Measurements from ENCODE around the gene CXXC5. TPM values are rescaled to one million over a fixed set of nuclear protein-coding genes. Genes with fewer than 3 reads are reported as not detected.

The CXXC5 gene
- total and polyA plus RNA-seq, 2 experiments from 2014 or later: 90.9 to 106 TPM

DNA sequence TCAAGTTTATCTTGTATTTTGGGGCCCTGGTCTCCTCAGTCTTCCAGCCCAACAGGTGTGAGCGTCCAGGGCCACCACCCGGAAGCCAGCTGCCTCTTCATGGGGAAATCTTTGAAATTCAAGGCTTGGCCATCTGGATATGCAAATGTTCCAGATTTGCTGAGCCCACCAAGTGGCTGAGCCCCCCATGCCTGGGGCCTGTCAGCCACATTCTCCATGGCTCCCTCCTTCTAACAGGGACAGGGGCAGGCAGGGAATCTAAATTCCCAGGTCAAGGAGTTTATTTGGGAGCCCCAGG lies 14.2 kb upstream of the CXXC5 start:
- Histone ChIP-seq H3K27me3 (no peaks in the 10 kb centered on the region), H3K4me2 (no peak overlapping the region), H2AFZ (no peak overlapping the region), H3K79me2 (peaks cover 13% of the 10 kb centered on the region), H3K4me3 (no peak overlapping the region), H3K36me3 (replicated peaks; ENCODE audit: insufficient read depth, low read depth) (no peaks in the 10 kb centered on the region), H3K27ac (no peak overlapping the region), H3K9me2 (replicated peaks; ENCODE audit: insufficient read depth) (no peaks in the 10 kb centered on the region), H3K4me1 (ENCODE audit: insufficient read depth) (peaks cover 30% of the 10 kb centered on the region), H4K20me1 (ENCODE audit: insufficient read depth, poor library complexity, severe bottlenecking) (no peaks in the 10 kb centered on the region), H3K9me3 (ENCODE audit: low read depth) (no peaks in the 10 kb centered on the region)
- no peak for DNase-seq (ENCODE audit: low spot score)
- TF ChIP-seq EZH2phosphoT487 (IDR thresholded peaks at IDR 0.05; ENCODE audit: low read depth, severe bottlenecking, unreplicated experiment) (no peak), EZH2 (IDR thresholded peaks at IDR 0.05; ENCODE audit: borderline replicate concordance) (no peak)
- TF ChIP-seq, protein P1, sequence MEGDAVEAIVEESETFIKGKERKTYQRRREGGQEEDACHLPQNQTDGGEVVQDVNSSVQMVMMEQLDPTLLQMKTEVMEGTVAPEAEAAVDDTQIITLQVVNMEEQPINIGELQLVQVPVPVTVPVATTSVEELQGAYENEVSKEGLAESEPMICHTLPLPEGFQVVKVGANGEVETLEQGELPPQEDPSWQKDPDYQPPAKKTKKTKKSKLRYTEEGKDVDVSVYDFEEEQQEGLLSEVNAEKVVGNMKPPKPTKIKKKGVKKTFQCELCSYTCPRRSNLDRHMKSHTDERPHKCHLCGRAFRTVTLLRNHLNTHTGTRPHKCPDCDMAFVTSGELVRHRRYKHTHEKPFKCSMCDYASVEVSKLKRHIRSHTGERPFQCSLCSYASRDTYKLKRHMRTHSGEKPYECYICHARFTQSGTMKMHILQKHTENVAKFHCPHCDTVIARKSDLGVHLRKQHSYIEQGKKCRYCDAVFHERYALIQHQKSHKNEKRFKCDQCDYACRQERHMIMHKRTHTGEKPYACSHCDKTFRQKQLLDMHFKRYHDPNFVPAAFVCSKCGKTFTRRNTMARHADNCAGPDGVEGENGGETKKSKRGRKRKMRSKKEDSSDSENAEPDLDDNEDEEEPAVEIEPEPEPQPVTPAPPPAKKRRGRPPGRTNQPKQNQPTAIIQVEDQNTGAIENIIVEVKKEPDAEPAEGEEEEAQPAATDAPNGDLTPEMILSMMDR (IDR thresholded peaks at IDR 0.05; ENCODE audit: poor library complexity): no peak
- WGBS (ENCODE audit: low lambda C conversion rate, missing lambda C conversion rate): 75% methylated on average over 2 of the region's 2 CpGs

DNA sequence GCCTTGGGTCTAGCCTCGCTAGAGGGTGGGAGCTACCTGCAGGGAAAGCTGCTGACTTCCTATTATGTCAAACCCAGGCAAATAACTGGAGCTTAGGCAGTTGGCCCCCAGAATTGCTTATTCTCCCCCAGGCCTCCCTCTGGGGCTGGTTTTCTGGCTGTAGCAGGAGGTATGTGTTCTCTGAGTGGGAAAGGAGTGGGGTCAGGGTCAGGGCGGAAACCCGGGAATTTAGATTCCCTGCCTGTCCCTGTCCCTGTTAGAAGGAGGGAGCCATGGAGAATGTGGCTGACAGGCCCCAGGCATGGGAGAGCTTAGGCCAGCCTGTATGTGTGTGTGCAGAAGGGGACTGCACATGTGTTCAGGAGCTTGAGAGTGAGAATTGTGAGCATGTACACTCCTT lies 13.6 kb upstream of the CXXC5 start:
- H3K4me1 ChIP-seq (ENCODE audit: insufficient read depth): peaks cover 34% of the 10 kb centered on the region
- 85% methylated on average over 3 of the region's 3 CpGs for WGBS (ENCODE audit: low lambda C conversion rate, missing lambda C conversion rate)
- H3K9me3 ChIP-seq (ENCODE audit: low read depth): no peaks in the 10 kb centered on the region
- H3K27me3 ChIP-seq: no peaks in the 10 kb centered on the region
- no peak for TF ChIP-seq EZH2phosphoT487 (IDR thresholded peaks at IDR 0.05; ENCODE audit: low read depth, severe bottlenecking, unreplicated experiment)
- TF ChIP-seq, protein P1 (IDR thresholded peaks at IDR 0.05; ENCODE audit: poor library complexity): no peak
- no peak for TF ChIP-seq EZH2 (IDR thresholded peaks at IDR 0.05; ENCODE audit: borderline replicate concordance)
- H3K4me2 ChIP-seq: no peak overlapping the region
- H4K20me1 ChIP-seq (ENCODE audit: insufficient read depth, poor library complexity, severe bottlenecking): no peaks in the 10 kb centered on the region
- no peak for DNase-seq (ENCODE audit: low spot score)
- H3K79me2 ChIP-seq: peaks cover 13% of the 10 kb centered on the region
- H2AFZ ChIP-seq: no peak overlapping the region
- no peaks in the 10 kb centered on the region for H3K9me2 ChIP-seq (replicated peaks; ENCODE audit: insufficient read depth)
- no peak overlapping the region for H3K27ac ChIP-seq
- no peaks in the 10 kb centered on the region for H3K36me3 ChIP-seq (replicated peaks; ENCODE audit: insufficient read depth, low read depth)
- no peak overlapping the region for H3K4me3 ChIP-seq

- Histone ChIP-seq H3K27me3 (no peaks in the 10 kb centered on the region), H2AFZ (no peak overlapping the region), H3K27ac (no peak overlapping the region), H3K36me3 (replicated peaks; ENCODE audit: insufficient read depth, low read depth) (no peaks in the 10 kb centered on the region), H3K79me2 (peaks cover 13% of the 10 kb centered on the region), H3K4me3 (no peak overlapping the region), H3K4me1 (ENCODE audit: insufficient read depth) (peaks cover 34% of the 10 kb centered on the region), H3K9me3 (ENCODE audit: low read depth) (no peaks in the 10 kb centered on the region), H3K4me2 (no peak overlapping the region), H3K9me2 (replicated peaks; ENCODE audit: insufficient read depth) (no peaks in the 10 kb centered on the region), H4K20me1 (ENCODE audit: insufficient read depth, poor library complexity, severe bottlenecking) (no peaks in the 10 kb centered on the region)
- WGBS (ENCODE audit: low lambda C conversion rate, missing lambda C conversion rate): 45% methylated on average over 1 of the region's 1 CpG
- DNase-seq (ENCODE audit: low spot score): no peak
- TF ChIP-seq EZH2phosphoT487 (IDR thresholded peaks at IDR 0.05; ENCODE audit: low read depth, severe bottlenecking, unreplicated experiment): no peak
These were observed 13.0 kb upstream of the CXXC5 start for GRCh38 chr5:139635191-139635590.

GRCh38 chr5:139635606-139636206 lies 12.4 kb upstream of the CXXC5 start:
- H3K36me3 ChIP-seq (replicated peaks; ENCODE audit: insufficient read depth, low read depth): no peaks in the 10 kb centered on the region
- H3K27me3 ChIP-seq: no peaks in the 10 kb centered on the region
- peaks cover 34% of the 10 kb centered on the region for H3K4me1 ChIP-seq (ENCODE audit: insufficient read depth)
- H4K20me1 ChIP-seq (ENCODE audit: insufficient read depth, poor library complexity, severe bottlenecking): no peaks in the 10 kb centered on the region
- peak overlapping the region; percentile 93 for H3K27ac ChIP-seq
- TF ChIP-seq EZH2phosphoT487 (IDR thresholded peaks at IDR 0.05; ENCODE audit: low read depth, severe bottlenecking, unreplicated experiment): no peak
- no peak for TF ChIP-seq EZH2 (IDR thresholded peaks at IDR 0.05; ENCODE audit: borderline replicate concordance)
- TF ChIP-seq, protein P1 (IDR thresholded peaks at IDR 0.05; ENCODE audit: poor library complexity): peak; percentile 57
- H3K4me2 ChIP-seq: peak overlapping the region; percentile 94
- peaks cover 13% of the 10 kb centered on the region for H3K79me2 ChIP-seq
- H3K9me2 ChIP-seq (replicated peaks; ENCODE audit: insufficient read depth): no peaks in the 10 kb centered on the region
- no peak overlapping the region for H3K4me3 ChIP-seq
- H2AFZ ChIP-seq: no peak overlapping the region
- no peaks in the 10 kb centered on the region for H3K9me3 ChIP-seq (ENCODE audit: low read depth)
- DNase-seq (ENCODE audit: low spot score): peak; percentile 78
